ENCODE measurements around the gene TMEM204. TPM values are rescaled to one million over a fixed set of nuclear protein-coding genes. Genes with fewer than 3 reads are reported as not detected.

The TMEM204 gene
- polyA plus RNA-seq, 1 donor from 2014 or later, result not detected

DNA sequence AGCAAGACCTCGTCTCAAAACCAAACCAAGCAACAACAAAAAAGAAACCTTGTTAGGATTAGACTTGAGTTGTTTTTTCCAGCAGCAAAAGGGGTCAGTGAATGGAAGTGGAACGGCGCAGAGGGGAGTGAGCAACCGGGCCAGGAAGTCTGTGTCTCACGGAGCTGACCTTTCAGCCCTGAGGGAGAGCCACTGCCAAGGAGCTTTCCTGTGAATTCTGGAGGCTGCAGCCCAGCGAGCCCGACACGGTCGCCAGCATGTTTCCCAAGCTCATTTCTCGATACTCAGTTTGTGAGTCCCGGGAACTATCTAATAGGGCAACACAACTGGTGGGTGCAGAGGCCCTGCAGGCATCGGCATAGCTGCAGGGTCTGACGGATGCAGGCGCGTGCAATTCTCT, 20.7 kb upstream of the TMEM204 start:
- H4K20me1 ChIP-seq (ENCODE audit: insufficient read depth), result no peaks in the 10 kb centered on the region
- H2AFZ ChIP-seq (ENCODE audit: low read depth, low read length), result no peak overlapping the region
- H3K36me3 ChIP-seq (ENCODE audit: insufficient read depth, low read length), result no peaks in the 10 kb centered on the region
- H3K27me3 ChIP-seq (ENCODE audit: insufficient read depth, low read depth, low read length), result no peaks in the 10 kb centered on the region
- no peak overlapping the region for H3K4me3 ChIP-seq (ENCODE audit: low read length)
- no peak for TF ChIP-seq POLR2AphosphoS5 (IDR thresholded peaks at IDR 0.05)
- no peak for TF ChIP-seq EP300 (conservative IDR thresholded peaks at IDR 0.05; ENCODE audit: poor library complexity, severe bottlenecking)
- TF ChIP-seq, protein P1, sequence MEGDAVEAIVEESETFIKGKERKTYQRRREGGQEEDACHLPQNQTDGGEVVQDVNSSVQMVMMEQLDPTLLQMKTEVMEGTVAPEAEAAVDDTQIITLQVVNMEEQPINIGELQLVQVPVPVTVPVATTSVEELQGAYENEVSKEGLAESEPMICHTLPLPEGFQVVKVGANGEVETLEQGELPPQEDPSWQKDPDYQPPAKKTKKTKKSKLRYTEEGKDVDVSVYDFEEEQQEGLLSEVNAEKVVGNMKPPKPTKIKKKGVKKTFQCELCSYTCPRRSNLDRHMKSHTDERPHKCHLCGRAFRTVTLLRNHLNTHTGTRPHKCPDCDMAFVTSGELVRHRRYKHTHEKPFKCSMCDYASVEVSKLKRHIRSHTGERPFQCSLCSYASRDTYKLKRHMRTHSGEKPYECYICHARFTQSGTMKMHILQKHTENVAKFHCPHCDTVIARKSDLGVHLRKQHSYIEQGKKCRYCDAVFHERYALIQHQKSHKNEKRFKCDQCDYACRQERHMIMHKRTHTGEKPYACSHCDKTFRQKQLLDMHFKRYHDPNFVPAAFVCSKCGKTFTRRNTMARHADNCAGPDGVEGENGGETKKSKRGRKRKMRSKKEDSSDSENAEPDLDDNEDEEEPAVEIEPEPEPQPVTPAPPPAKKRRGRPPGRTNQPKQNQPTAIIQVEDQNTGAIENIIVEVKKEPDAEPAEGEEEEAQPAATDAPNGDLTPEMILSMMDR (IDR thresholded peaks at IDR 0.05; ENCODE audit: poor library complexity, severe bottlenecking), result no peak
- no peak for TF ChIP-seq EZH2 (IDR thresholded peaks at IDR 0.05; ENCODE audit: borderline replicate concordance, insufficient read depth, low read length, poor library complexity, severe bottlenecking)
- TF ChIP-seq, protein P2, sequence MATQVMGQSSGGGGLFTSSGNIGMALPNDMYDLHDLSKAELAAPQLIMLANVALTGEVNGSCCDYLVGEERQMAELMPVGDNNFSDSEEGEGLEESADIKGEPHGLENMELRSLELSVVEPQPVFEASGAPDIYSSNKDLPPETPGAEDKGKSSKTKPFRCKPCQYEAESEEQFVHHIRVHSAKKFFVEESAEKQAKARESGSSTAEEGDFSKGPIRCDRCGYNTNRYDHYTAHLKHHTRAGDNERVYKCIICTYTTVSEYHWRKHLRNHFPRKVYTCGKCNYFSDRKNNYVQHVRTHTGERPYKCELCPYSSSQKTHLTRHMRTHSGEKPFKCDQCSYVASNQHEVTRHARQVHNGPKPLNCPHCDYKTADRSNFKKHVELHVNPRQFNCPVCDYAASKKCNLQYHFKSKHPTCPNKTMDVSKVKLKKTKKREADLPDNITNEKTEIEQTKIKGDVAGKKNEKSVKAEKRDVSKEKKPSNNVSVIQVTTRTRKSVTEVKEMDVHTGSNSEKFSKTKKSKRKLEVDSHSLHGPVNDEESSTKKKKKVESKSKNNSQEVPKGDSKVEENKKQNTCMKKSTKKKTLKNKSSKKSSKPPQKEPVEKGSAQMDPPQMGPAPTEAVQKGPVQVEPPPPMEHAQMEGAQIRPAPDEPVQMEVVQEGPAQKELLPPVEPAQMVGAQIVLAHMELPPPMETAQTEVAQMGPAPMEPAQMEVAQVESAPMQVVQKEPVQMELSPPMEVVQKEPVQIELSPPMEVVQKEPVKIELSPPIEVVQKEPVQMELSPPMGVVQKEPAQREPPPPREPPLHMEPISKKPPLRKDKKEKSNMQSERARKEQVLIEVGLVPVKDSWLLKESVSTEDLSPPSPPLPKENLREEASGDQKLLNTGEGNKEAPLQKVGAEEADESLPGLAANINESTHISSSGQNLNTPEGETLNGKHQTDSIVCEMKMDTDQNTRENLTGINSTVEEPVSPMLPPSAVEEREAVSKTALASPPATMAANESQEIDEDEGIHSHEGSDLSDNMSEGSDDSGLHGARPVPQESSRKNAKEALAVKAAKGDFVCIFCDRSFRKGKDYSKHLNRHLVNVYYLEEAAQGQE (IDR thresholded peaks at IDR 0.05; ENCODE audit: borderline replicate concordance), result no peak
- no peak for TF ChIP-seq SMC3 (conservative IDR thresholded peaks at IDR 0.05; ENCODE audit: poor library complexity)
- no peak for TF ChIP-seq MXI1 (conservative IDR thresholded peaks at IDR 0.05; ENCODE audit: poor library complexity, severe bottlenecking)
- TF ChIP-seq RAD21 (conservative IDR thresholded peaks at IDR 0.05), result no peak
- no peak for TF ChIP-seq TAF1 (IDR thresholded peaks at IDR 0.05; ENCODE audit: low read depth)
- no peaks in the 10 kb centered on the region for H3K9me3 ChIP-seq (ENCODE audit: low read length)
- no peaks in the 10 kb centered on the region for H3F3A ChIP-seq (ENCODE audit: insufficient read depth, low read length, poor library complexity, severe bottlenecking)
- H3K79me2 ChIP-seq (replicated peaks; ENCODE audit: insufficient read depth, low read length), result no peaks in the 10 kb centered on the region
- no peak overlapping the region for H3K9ac ChIP-seq (ENCODE audit: low read length)
- no peak overlapping the region for H3K27ac ChIP-seq (ENCODE audit: low read length)
- no peaks in the 10 kb centered on the region for H3K9me2 ChIP-seq (ENCODE audit: insufficient read depth, low read length)
- no peak overlapping the region for H3K4me2 ChIP-seq (ENCODE audit: low read length)

DNA sequence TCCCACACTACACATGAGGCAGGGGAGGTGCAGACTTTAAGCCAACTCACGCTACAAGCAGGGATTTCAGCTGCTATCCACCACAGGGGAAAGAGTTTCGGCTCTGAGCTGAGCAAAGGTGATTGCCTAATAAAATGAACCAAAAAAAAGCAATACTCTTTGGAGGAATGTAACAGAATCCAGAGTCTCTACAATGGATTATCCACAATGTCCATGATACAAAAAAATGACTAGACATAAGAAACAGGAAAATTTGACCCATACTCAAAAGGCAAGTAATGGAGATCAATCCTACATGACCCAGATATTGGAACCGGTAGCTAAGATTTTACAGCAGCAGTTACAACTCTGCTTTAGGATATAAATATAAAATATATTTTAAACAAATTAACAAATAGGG, 19.0 kb upstream of the TMEM204 start:
- H3K27me3 ChIP-seq (ENCODE audit: insufficient read depth, low read depth, low read length), result no peaks in the 10 kb centered on the region
- no peaks in the 10 kb centered on the region for H4K20me1 ChIP-seq (ENCODE audit: insufficient read depth)
- H3F3A ChIP-seq (ENCODE audit: insufficient read depth, low read length, poor library complexity, severe bottlenecking), result no peaks in the 10 kb centered on the region
- TF ChIP-seq SMC3 (conservative IDR thresholded peaks at IDR 0.05; ENCODE audit: poor library complexity) (no peak), MXI1 (conservative IDR thresholded peaks at IDR 0.05; ENCODE audit: poor library complexity, severe bottlenecking) (no peak), TAF1 (IDR thresholded peaks at IDR 0.05; ENCODE audit: low read depth) (no peak), RAD21 (conservative IDR thresholded peaks at IDR 0.05) (no peak), EP300 (conservative IDR thresholded peaks at IDR 0.05; ENCODE audit: poor library complexity, severe bottlenecking) (no peak), POLR2AphosphoS5 (IDR thresholded peaks at IDR 0.05) (no peak), EZH2 (IDR thresholded peaks at IDR 0.05; ENCODE audit: borderline replicate concordance, insufficient read depth, low read length, poor library complexity, severe bottlenecking) (no peak)
- TF ChIP-seq, protein P1 (IDR thresholded peaks at IDR 0.05; ENCODE audit: poor library complexity, severe bottlenecking), result no peak
- TF ChIP-seq, protein P2 (IDR thresholded peaks at IDR 0.05; ENCODE audit: borderline replicate concordance), result no peak
- no peak overlapping the region for H2AFZ ChIP-seq (ENCODE audit: low read depth, low read length)
- H3K9me2 ChIP-seq (ENCODE audit: insufficient read depth, low read length), result no peaks in the 10 kb centered on the region
- no peak overlapping the region for H3K27ac ChIP-seq (ENCODE audit: low read length)
- H3K9ac ChIP-seq (ENCODE audit: low read length), result no peak overlapping the region
- no peak overlapping the region for H3K4me2 ChIP-seq (ENCODE audit: low read length)
- H3K79me2 ChIP-seq (replicated peaks; ENCODE audit: insufficient read depth, low read length), result no peaks in the 10 kb centered on the region
- H3K9me3 ChIP-seq (ENCODE audit: low read length), result no peaks in the 10 kb centered on the region
- H3K36me3 ChIP-seq (ENCODE audit: insufficient read depth, low read length), result no peaks in the 10 kb centered on the region
- H3K4me3 ChIP-seq (ENCODE audit: low read length), result no peak overlapping the region

All from neural cell (in vitro differentiated cells).